CD14-positive monocyte (primary cell): ENCODE measurements around the gene TTLL11. TPM values are rescaled to one million over a fixed set of nuclear protein-coding genes. Genes with fewer than 3 reads are reported as not detected.

Experiments
- DNase-seq, 3 donors: peaks; one replicate each; pipeline ENCODE4 v3.0.0-alpha.2; 2011 to 2022
- H2AFZ ChIP-seq: 2 replicates; pipeline ENCODE4 v1.6.0; 2012; ENCODE audit warnings: mild to moderate bottlenecking, low read depth, low read length, inconsistent platforms; ENCODE audit not compliant: insufficient read depth, poor library complexity, severe bottlenecking
- H3K27ac ChIP-seq, 2 donors: 1 replicate in 1 of 2; 2 replicates in 1 of 2; pipeline ENCODE4 v1.5.1; 2012 to 2013; ENCODE audit warnings: low read length in 2 of 2, control low read depth in 1 of 2, inconsistent platforms in 1 of 2, low read depth in 1 of 2, mild to moderate bottlenecking in 1 of 2
- H3K27me3 ChIP-seq, 2 donors: one replicate each; pipeline versions ENCODE4 v1.6.0 to v1.6.1; 2011 to 2013; ENCODE audit warnings: low read length in 2 of 2; ENCODE audit not compliant: control insufficient read depth in 2 of 2, insufficient read depth in 2 of 2
- H3K36me3 ChIP-seq, 2 donors: replicated peaks in 1 of 2; 1 replicate in 1 of 2; 2 replicates in 1 of 2; pipeline versions ENCODE4 v1.5.1 to v1.6.1; 2012 to 2013; ENCODE audit warnings: low read length in 2 of 2, control low read depth in 1 of 2, inconsistent platforms in 1 of 2, mild to moderate bottlenecking in 1 of 2; ENCODE audit not compliant: insufficient read depth in 2 of 2, control insufficient read depth in 1 of 2
- H3K4me1 ChIP-seq, 2 donors: 1 replicate in 1 of 2; 2 replicates in 1 of 2; pipeline versions ENCODE4 v1.5.1 to v1.6.1; 2012 to 2013; ENCODE audit warnings: low read length in 2 of 2, control low read depth in 1 of 2, inconsistent platforms in 1 of 2, mild to moderate bottlenecking in 1 of 2, moderate library complexity in 1 of 2; ENCODE audit not compliant: insufficient read depth in 2 of 2, control insufficient read depth in 1 of 2
- H3K4me2 ChIP-seq: replicated peaks from 2 replicates; pipeline ENCODE3; 2012; ENCODE audit warnings: low read length, moderate library complexity, mild to moderate bottlenecking; ENCODE audit not compliant: poor library complexity, severe bottlenecking; ENCODE audit errors: extremely low read depth
- H3K4me3 ChIP-seq, 3 experiments: fragments of 200-600 bp in 1 of 3; sonication (generic) in 1 of 3; replicated peaks in 1 of 3; 1 replicate in 2 of 3; 2 replicates in 1 of 3; pipeline ENCODE4 v1.5.1; 2011 to 2013; ENCODE audit warnings: low read length in 3 of 3, mild to moderate bottlenecking in 3 of 3, control low read depth in 2 of 3, low read depth in 2 of 3, inconsistent platforms in 1 of 3, moderate library complexity in 1 of 3
- H3K79me2 ChIP-seq: 2 replicates; pipeline ENCODE4 v1.6.0; 2012; ENCODE audit warnings: mild to moderate bottlenecking, control low read depth, inconsistent platforms, low read length, moderate library complexity; ENCODE audit not compliant: insufficient read depth
- H3K9ac ChIP-seq: 2 replicates; pipeline ENCODE4 v1.6.0; 2017; ENCODE audit warnings: low read length, mild to moderate bottlenecking; ENCODE audit not compliant: insufficient read depth, poor library complexity, severe bottlenecking
- H3K9me3 ChIP-seq, 2 donors: replicated peaks in 1 of 2; 1 replicate in 1 of 2; 2 replicates in 1 of 2; pipeline versions ENCODE4 v1.5.1 to v1.6.1; 2012 to 2013; ENCODE audit warnings: low read length in 2 of 2, control low read depth in 1 of 2; ENCODE audit not compliant: control insufficient read depth in 1 of 2, insufficient read depth in 1 of 2
- H4K20me1 ChIP-seq: 2 replicates; pipeline ENCODE4 v1.6.0; 2012; ENCODE audit warnings: mild to moderate bottlenecking, low read length, control low read depth, moderate library complexity; ENCODE audit not compliant: insufficient read depth
- H3K27ac Mint-ChIP-seq, 7 donors: one replicate each; pipeline ENCODE4 v1.8.0; 2020; ENCODE audit warnings: mild to moderate bottlenecking in 7 of 7, mixed read lengths in 7 of 7, moderate library complexity in 6 of 7, inconsistent platforms in 2 of 7
- H3K27me3 Mint-ChIP-seq, 3 donors: one replicate each; pipeline ENCODE4 v1.8.0; 2021 to 2022; ENCODE audit warnings: low read depth in 3 of 3, mild to moderate bottlenecking in 3 of 3, mixed read lengths in 3 of 3, moderate library complexity in 3 of 3, inconsistent platforms in 1 of 3
- H3K36me3 Mint-ChIP-seq, 2 donors: one replicate each; pipeline ENCODE4 v1.8.0; 2020; ENCODE audit warnings: mixed read lengths in 2 of 2, inconsistent platforms in 1 of 2, mild to moderate bottlenecking in 1 of 2
- H3K4me1 Mint-ChIP-seq: one replicate; pipeline ENCODE4 v1.8.0; 2020; ENCODE audit warnings: mild to moderate bottlenecking, mixed read lengths
- H3K4me3 Mint-ChIP-seq, 2 donors: one replicate each; pipeline ENCODE4 v1.8.0; 2020; ENCODE audit warnings: mild to moderate bottlenecking in 2 of 2, mixed read lengths in 2 of 2, moderate library complexity in 1 of 2
- H3K9me3 Mint-ChIP-seq, 7 donors: one replicate each; pipeline ENCODE4 v1.8.0; 2020 to 2022; ENCODE audit warnings: mixed read lengths in 7 of 7, mild to moderate bottlenecking in 6 of 7, moderate library complexity in 6 of 7, inconsistent platforms in 2 of 7
- WGBS: methylation state at CpG from one replicate; pipeline ENCODE4 v1.1.5; 2013; ENCODE audit warnings: missing lambda C conversion rate; ENCODE audit not compliant: insufficient coverage; 5-methylcytosine and 5-hydroxymethylcytosine counted together
- intact Hi-C, 2 donors: fragments of 100-400 bp; cut with micrococcal nuclease; formaldehyde crosslinking; loops; one replicate each; pipeline versions ENCODE4 v1.15.0 to v1.15.1; 2023
- polyA plus RNA-seq, 3 donors: library from polyadenylated mRNA; depleted of rRNA in 1 of 3; unstranded in 2 of 3; stranded (reverse) in 1 of 3; fragments of 300-500 nt in 2 of 3; fragments of >200 nt in 1 of 3; fragmentation: Illumina TruSeq in 2 of 3; gene quantifications; 1 replicate in 2 of 3; 2 replicates in 1 of 3; pipeline ENCODE4 v1.2.3, GENCODE V29; 2012 to 2021
- TF ChIP-seq, protein P1 (sequence below): fragments of 200-600 bp; IDR thresholded peaks from one replicate; pipeline ENCODE4 v1.8.0; 2022; ENCODE audit warnings: antibody characterized with exemption, mild to moderate bottlenecking

The TTLL11 gene
- polyA plus RNA-seq, 3 donors, result 2.9 to 3.5 (median 3.1) TPM

DNA sequence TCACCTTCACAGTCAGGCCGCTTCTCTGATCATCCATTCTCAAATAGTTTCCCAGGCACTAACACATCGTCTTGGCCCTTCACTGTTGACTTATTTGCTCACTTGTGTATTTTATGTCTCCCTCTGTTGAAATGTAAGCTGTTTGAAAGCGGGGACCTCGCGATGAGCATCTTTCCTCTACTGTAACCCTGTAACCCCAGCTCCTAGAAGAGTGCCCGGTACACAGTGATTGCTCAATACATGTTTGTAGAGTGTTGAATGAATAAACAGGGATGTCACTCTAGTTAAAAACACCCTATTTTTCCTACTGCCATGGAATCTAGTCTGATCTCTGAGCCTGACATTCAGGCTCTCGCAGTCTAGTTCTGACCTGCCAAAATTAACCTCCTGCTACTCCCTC, 150.8 kb downstream of the TTLL11 start:
- H3K27me3 Mint-ChIP-seq, result peaks cover 0 to 2% (median 0%) of the 10 kb centered on the region in 3 donors
- peaks cover 0 to 2% (median 0%) of the 10 kb centered on the region in 7 donors for H3K9me3 Mint-ChIP-seq
- Histone ChIP-seq H3K27ac (no peak overlapping the region), H3K4me3 (no peak overlapping the region), H3K79me2 (no peaks in the 10 kb centered on the region), H3K27me3 (no peaks in the 10 kb centered on the region), H3K9me3 (no peaks in the 10 kb centered on the region), H2AFZ (no peak overlapping the region), H4K20me1 (no peaks in the 10 kb centered on the region), H3K4me1 (no peaks in the 10 kb centered on the region), H3K36me3 (no peaks in the 10 kb centered on the region), H3K4me2 (no peak overlapping the region), H3K9ac (no peak overlapping the region)
- no CpG with 5 or more reads among the region's 7 CpGs for WGBS
- TF ChIP-seq, protein P1, sequence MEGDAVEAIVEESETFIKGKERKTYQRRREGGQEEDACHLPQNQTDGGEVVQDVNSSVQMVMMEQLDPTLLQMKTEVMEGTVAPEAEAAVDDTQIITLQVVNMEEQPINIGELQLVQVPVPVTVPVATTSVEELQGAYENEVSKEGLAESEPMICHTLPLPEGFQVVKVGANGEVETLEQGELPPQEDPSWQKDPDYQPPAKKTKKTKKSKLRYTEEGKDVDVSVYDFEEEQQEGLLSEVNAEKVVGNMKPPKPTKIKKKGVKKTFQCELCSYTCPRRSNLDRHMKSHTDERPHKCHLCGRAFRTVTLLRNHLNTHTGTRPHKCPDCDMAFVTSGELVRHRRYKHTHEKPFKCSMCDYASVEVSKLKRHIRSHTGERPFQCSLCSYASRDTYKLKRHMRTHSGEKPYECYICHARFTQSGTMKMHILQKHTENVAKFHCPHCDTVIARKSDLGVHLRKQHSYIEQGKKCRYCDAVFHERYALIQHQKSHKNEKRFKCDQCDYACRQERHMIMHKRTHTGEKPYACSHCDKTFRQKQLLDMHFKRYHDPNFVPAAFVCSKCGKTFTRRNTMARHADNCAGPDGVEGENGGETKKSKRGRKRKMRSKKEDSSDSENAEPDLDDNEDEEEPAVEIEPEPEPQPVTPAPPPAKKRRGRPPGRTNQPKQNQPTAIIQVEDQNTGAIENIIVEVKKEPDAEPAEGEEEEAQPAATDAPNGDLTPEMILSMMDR, result no peak
- DNase-seq, result no peak
- no peaks in the 10 kb centered on the region for H3K36me3 Mint-ChIP-seq
- H3K4me3 Mint-ChIP-seq, result no peak overlapping the region
- intact Hi-C loops, result no loop called here
- H3K27ac Mint-ChIP-seq, result no peak overlapping the region
- no peaks in the 10 kb centered on the region for H3K4me1 Mint-ChIP-seq

- TF ChIP-seq, protein P1, result no peak
- Histone ChIP-seq H3K27ac (no peak overlapping the region), H3K4me1 (no peaks in the 10 kb centered on the region), H3K9me3 (no peaks in the 10 kb centered on the region), H4K20me1 (no peaks in the 10 kb centered on the region), H3K36me3 (no peaks in the 10 kb centered on the region), H3K9ac (no peak overlapping the region), H3K27me3 (no peaks in the 10 kb centered on the region), H3K79me2 (no peaks in the 10 kb centered on the region), H3K4me3 (no peak overlapping the region), H2AFZ (no peak overlapping the region), H3K4me2 (no peak overlapping the region)
- H3K4me3 Mint-ChIP-seq, result no peak overlapping the region
- H3K9me3 Mint-ChIP-seq, result no peaks in the 10 kb centered on the region
- H3K4me1 Mint-ChIP-seq, result no peaks in the 10 kb centered on the region
- no peak for DNase-seq
- intact Hi-C loops, result no loop called here
- H3K36me3 Mint-ChIP-seq, result no peaks in the 10 kb centered on the region
- 90% methylated on average over 2 of the region's 10 CpGs for WGBS
- H3K27ac Mint-ChIP-seq, result no peak overlapping the region
- peaks cover 0 to 2% (median 0%) of the 10 kb centered on the region in 3 donors for H3K27me3 Mint-ChIP-seq
Observed at GRCh38 chr9:121939643-121940042, 153.5 kb downstream of the TTLL11 start.
